Measurements from ENCODE around the gene OR56A1. TPM values are rescaled to one million over a fixed set of nuclear protein-coding genes. Genes with fewer than 3 reads are reported as not detected.

The OR56A1 gene
- polyA plus RNA-seq, 4 donors = under 0.01 TPM; not detected in 3

Other genes starting within 250 kb of the OR56A1 start
- not detected for gene OR52N5, start 247.4 kb downstream of the OR56A1 start, polyA plus RNA-seq
- gene OR52N1, start 239.5 kb downstream of the OR56A1 start, polyA plus RNA-seq = not detected
- gene OR52N2, start 221.8 kb downstream of the OR56A1 start, polyA plus RNA-seq = under 1 TPM in 1 of 4 donors, not detected in 3; 0.12 TPM
- not detected for gene OR52E6, start 188.9 kb downstream of the OR56A1 start, polyA plus RNA-seq
- gene OR52E8, start 173.1 kb downstream of the OR56A1 start, polyA plus RNA-seq = not detected
- gene OR52E4, start 150.1 kb downstream of the OR56A1 start, polyA plus RNA-seq = not detected
- gene OR52E5, start 137.6 kb downstream of the OR56A1 start, polyA plus RNA-seq = not detected
- not detected for gene OR56A3, start 88.5 kb downstream of the OR56A1 start, polyA plus RNA-seq
- not detected for gene OR56A5, start 62.3 kb downstream of the OR56A1 start, polyA plus RNA-seq
- gene OR52L1, start 43.8 kb downstream of the OR56A1 start, polyA plus RNA-seq = not detected
- under 1 TPM in 1 of 4 donors, not detected in 3; 0.01 TPM for gene OR56A4, start 23.8 kb downstream of the OR56A1 start, polyA plus RNA-seq
- under 1 TPM in 1 of 4 donors, not detected in 3; 0.31 TPM for gene OR56B4, start 76.9 kb upstream of the OR56A1 start, polyA plus RNA-seq
- gene OR52B2, start 139.6 kb upstream of the OR56A1 start, polyA plus RNA-seq = not detected
- gene OR52W1, start 168.5 kb upstream of the OR56A1 start, polyA plus RNA-seq = under 1 TPM in 1 of 4 donors, not detected in 3; 0.12 TPM
- under 1 TPM in 1 of 4 donors, not detected in 3; 0.66 TPM for gene C11orf42, start 174.8 kb upstream of the OR56A1 start, polyA plus RNA-seq
- 100 to 1,000 TPM in 3 of 4 donors, 10 to 100 TPM in 1; 63.4 to 157 (median 121) TPM for gene FHIP1B, start 203.9 kb upstream of the OR56A1 start, polyA plus RNA-seq
- gene CNGA4, start 208.3 kb upstream of the OR56A1 start, polyA plus RNA-seq = under 1 TPM in 2 of 4 donors, not detected in 2; 0.09 to 0.32 TPM
- gene CCKBR, start 229.1 kb upstream of the OR56A1 start, polyA plus RNA-seq = under 1 TPM in 2 of 4 donors, not detected in 2; 0.06 TPM

Data from small intestine (tissue), 4 donors.